Ramos (cell line): Measurements from ENCODE around the gene CENPB.

Experiments used
- in situ Hi-C: fragments of 300-500 bp; cut with MboI; formaldehyde crosslinking; loops from one replicate; pipeline ENCODE4 v1.14.3; 2022; ENCODE audit warnings: low sequenced_read_pairs; ENCODE audit not compliant: unreplicated experiment

The CENPB gene

DNA sequence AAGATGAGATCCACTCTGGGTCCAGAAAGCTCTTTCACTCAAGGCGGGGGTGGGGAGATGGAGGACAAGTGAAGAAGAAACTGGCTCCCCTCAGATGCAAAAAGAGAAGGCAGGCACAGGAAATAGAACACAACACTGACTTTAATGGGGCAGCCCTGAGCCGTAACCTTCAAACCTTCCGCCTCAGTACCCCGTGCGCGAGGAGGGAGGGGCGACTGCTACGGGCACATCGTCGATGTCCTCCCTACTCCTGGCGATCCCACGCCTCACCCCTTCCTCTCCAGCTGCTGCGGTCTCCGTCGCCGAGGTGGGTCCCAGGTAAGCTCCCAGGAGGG lies 9.2 kb downstream of the CENPB start:
- in situ Hi-C loops = no loop called here

DNA sequence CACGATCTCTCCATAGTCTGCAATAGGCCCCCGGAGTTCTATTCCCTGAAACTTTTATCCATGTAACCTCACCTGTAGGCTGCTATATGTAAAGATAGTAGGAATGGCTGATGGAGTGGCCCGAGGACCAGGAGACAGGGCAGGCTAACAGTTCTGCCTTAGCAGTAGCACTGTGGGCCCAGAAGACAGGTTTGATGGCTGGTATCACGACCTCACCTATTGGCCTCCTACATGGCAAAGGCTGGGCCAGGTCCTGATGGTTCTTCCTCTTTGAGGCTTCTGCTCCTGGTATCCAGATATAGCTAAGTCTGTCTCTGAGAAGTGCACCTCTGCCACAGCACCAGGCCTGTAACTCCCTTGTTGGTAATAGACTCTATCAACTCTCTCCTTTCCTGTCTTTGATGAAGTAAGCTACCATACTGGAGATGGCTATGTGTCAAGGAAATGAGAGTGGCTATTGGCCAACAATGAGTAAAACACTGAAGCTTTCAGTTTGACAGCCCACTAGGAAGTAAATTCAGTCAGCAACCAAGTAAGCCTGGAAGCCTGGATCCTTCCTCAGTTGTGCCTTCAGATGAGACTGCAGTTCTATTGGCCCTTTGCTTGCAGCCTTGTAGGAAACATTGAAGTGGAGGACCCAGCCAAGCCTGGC lies 11.0 kb downstream of the CENPB start:
- in situ Hi-C loops = no loop called here

DNA sequence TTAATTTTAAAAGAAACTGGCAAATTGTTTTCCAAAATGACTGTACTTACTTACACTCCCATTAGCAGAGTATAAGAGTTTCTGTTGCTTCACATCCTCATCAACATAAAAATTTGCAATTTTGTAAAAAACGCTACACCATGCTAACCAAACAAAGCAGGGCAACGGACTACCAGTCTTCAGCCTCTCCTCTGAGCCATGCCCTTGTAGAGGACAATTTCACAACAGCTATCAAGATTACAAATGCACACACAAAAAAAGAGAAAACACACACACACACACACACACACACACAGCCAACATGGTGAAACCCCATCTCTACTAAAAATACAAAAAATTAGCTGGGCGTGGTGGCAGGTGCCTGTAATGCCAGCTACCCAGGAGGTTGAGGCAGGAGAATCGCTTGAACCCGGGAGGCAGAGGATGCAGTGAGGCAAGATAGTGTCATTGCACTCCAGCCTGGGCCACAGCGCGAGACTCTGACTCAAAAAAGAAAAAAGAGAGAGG lies 14.9 kb downstream of the CENPB start:
- in situ Hi-C loops = no loop called here

DNA sequence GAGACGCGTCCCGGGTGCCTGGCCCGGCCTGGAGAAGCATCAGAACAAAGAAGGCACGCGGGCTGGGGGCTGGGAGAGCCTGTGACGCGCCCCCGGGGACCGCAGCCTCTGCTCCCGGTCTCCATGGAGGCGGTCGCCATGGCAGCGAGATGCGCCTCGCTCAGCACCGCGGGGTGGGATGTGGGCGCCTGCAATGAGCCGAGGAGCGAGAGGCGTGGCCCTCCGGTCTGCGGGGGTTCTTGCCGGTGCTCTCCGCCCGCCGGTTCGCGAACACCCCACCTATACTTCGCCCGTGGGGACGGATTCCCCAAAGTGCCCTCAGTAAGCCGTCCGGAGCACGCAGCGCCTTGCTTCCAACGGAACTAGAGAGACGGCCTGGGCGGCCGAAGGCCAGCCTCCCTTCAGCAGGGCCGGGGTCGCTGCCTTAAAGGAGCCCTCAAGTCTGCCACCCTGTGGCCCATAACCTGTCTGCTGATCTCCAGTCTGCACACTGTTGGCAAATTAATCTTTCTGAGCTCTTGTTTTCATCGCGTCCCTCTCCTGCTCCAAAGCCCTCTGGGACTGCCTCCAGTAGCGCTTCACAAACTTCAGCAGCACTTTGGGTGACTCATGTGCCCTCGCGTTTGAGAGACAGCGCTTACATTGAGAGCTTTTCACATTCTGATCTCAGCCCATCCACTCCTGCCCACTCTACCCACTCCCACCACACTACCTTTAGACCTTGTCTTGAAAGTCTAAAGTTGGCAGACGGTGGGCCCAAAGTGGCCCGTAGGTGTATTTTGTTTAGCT lies 18.0 kb downstream of the CENPB start:
- in situ Hi-C loops = no loop called here

DNA sequence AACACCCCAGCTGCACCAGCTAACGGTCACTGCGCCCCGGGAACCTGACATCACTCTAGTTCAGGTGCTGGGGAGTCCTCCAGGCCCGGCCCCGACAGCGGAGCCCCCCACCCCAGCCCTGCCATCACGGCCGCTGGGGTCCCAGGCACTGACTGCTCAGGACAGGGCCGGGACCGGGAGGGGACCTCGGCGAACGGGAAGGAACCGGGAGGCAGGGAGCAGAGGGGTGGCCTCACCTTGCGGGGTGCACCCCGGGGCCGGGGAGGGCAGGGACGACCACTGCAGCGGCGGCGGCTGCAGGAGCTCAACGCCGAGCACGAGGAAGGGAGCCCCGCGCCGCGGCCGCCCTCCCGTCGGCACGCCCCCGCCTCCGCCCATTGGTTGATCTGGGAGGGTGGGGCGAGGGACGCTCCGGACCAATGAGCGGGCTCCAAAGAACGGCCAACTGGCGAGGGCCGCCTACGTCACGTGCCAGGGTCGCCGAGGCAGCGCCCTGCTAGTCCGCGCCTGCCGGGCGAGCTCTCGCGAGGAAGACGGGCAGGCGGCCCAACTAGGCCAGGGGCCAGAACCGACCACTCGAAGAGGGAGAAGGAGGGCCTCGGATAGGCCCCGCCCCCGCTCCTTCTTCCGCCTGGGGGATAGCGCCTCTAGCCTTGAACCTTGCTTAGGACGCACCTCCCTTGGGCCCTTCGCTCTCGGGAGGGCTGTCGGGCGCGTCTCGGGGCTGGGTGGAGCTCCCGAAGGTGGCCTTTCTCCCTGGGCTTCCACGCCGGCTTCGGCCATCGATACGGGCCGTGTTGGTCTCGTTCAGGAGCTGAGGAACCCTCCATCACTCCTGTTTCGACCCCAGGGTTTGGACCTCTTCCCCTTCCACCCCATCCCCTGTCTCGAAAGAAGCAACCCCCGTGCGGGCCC lies 18.9 kb downstream of the CENPB start, which contains the start of gene ADISSP:
Gene ADISSP (minus strand): TSS at position 327 of the 915 bp plus-strand sequence. CDS start 7,653 bp downstream, outside the sequence.
- in situ Hi-C loops = no loop called here

DNA sequence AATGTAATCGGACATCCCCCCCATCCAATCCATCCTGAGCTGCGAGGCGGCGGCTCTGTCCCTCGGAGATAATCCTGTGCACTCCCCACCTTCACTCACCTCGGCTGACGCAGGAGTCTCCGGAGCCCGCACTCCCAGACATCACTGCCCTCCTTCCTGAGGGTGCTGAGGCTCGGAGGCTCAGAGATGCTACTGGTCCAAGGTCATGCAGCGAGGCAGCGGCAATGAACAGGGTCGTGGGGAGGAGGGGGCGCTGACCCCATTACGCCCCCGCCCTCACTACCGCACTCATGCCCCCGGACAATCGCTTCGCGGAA lies 19.5 kb downstream of the CENPB start:
- in situ Hi-C loops = no loop called here

DNA sequence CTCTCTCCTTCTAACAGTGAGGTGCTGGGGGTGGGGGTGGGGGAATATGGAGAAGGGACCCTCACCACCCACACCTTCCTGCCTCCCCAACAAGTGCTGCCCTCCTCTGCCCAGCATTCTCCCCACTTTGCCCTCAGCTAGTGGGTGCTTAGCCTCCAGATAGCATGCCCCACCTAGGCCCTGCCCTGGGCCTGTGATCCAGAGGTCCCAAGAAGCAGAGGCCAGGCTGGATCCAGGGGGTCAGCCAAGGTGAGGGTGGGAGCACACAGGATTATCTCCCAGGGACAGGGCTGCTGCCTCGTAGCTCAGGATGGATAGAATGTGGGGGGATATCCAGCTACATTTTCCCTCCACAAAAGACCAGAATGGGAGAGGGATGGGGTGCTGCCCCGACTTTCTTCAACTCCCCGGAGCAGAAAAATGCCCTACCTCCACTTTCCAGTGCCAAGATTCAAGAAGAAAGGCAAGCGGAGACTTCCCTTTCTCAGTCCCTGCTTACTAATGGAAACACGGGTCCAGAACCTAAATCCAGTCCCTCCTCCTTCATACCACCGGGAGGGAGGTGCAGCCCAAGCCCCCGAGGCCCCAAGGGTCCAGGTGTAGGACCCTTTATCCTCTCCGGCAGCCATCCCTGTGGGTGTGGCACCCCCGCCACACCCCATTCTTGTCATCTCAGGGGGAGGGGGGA lies 20.0 kb downstream of the CENPB start:
- in situ Hi-C loops = no loop called here

DNA sequence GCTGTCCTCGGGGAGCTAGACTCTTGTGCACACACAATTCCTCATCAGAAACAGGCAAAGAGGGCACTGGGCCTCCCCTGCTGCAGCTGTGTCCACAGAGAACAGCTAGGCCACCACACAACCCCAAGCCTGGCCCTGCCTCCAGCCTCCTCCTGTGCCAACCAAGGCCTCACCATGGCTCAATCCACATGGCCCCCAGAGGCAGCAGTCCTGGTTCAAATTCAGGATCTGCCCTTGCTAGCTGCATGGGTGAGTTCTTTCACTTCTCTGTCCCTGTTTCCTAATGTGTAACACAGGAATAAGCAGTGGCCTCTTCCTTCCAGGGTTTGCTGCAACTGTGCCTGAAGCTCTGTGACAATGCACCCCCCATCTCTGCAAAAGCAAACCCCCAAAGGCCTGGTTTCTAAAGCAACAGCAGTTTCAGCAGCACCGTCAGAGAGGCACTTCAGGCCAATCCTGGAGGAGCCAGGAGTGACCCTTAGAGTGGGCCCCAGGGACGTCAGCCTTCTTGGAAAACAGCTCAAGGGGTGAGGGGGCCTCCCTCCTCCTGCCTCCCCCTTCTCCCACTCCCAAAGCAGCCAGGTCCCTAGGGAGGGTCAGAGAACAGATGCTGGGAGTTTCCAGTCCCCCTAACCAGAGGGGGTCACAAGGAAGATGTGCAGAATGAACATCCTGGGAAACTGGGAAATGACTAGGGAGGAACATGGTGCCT lies 21.2 kb downstream of the CENPB start:
- in situ Hi-C loops = no loop called here

DNA sequence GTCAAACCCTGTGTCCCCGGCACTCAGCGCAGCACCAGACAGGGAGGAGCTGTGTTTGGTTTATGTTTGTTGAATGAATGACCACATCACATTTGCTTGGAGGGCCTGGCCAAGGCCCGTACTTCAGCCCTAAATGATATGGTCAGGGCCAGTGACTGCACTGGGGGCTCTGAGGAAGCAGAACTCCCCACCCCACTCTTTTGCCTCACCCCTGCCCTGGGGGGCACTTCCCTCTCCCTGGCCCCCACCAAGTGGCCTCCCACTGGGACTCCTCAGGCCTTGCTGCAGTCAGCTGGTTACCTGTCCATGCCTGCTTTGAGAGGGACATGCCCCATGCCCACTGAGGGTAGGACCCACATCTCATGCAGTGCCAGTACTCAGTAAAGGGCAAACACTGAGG lies 21.9 kb downstream of the CENPB start:
- in situ Hi-C loops = no loop called here

DNA sequence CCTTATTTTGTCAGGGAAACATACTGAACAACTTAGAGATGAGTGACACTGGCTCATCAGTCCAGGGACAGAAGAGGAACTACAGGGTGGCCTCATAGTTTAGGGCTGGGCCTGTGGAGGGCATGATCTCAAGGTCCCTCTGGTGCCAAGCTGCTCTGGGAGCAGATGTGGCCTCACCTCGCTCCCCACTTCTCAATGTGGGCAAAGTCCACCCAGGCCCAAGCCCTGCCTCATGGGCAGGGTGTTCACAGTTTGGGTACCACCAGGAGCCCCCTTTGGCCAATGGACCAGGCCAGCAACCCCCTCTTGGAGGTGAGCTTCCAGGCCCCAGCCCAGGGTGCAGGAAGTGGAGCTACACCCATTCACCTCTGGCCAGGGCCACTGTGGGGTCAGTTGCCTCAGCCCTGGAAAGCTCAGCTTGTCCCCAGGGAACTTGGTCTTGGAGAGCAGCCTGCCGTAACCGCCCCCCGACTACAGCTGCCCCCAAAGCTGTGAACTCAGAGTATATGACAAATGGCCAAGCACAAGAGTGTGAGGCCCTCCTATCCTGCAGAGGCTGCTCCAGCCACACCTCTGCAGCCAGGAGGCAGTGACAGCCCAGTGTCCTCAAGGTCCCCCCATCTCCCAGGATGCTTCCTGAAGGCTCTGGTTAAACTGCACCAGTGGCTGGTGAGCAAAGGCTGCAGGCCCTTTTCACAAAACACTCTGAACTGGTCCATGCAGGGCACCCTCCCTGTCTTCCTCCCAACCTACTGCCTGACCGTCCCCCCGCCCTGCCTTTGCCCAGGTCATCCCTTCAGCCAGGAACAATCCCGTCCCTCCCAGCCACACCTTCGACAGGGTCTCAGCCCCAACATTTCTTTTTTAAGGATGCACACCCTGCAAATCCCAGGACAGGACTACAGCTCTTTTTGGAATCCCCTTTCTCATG lies 22.6 kb downstream of the CENPB start:
- in situ Hi-C loops = no loop called here

DNA sequence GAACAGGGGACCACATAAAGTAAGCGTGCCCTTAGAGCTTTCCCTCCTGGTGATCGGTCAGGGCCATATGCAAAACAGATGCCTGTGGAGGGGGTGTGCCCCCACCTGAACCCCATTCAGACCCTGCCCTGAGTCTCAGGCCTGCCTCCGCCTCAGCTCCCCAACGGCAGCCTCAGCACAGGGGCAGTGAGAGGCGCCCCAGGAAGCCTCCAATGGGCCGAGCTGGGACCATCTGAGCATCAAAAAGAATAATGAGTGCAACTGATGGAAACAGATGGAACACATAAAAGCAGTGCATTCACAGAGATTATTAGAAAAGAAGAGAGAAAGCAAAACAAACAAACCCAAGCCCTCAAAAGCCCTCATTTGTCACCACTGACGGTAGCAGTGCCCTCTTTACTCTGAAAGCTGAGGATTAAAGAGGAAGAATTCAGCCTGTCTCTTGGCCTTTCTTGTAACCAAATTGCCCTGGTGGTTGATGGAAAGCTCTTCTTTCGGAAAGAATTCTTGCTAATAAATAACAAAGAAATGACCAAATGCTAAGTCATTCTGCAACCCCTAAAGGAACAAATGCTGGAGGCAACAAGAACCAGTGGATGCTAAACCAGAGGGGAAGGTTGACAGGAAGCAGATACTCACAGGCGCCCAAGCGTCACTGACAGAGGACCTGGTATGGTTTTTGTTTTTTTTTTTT lies 25.7 kb downstream of the CENPB start:
- in situ Hi-C loops = no loop called here

DNA sequence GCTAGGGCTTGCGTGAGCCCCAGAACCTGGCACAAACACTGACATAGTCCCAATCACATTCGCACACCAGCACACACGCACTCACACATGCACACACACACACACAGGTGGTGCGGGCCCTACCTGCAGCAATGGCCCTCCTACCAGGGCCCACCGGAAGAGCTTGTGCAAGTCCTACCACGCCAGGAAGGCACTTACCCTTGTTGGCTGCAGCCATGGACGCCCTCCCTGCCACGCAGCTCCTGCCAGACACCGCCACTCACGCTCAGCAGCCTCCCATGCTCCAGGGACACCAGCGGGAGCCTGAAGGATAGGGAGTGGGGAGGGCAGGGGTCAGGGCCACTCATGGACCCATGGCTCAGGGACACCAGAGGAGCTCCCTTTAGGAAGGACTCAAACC lies 26.7 kb downstream of the CENPB start:
- in situ Hi-C loops = no loop called here

DNA sequence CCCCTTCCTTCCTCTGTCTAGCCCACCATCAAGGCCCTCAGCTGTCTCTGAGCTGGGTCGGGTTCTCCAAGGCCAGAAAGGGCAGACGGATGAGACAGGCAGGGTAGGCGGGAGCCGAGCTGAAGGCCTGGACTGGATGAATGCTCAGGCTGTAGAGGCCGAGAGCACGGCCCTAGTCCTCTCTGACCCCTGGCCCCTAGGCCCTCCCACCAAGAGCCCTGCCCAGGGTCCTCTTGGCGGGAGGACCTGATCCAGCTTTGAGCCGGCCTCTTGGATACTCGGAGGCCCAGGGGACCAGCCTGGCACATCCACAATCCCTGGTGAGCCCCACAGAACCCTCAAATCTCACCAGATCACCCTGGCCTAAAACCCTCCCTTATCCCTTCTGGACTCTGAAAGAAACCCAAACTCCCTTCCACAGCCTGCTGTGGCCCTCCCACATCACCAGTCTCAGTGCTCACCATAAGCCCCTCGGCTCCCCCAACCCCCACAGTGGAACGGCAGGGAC lies 27.2 kb downstream of the CENPB start:
- in situ Hi-C loops = no loop called here

DNA sequence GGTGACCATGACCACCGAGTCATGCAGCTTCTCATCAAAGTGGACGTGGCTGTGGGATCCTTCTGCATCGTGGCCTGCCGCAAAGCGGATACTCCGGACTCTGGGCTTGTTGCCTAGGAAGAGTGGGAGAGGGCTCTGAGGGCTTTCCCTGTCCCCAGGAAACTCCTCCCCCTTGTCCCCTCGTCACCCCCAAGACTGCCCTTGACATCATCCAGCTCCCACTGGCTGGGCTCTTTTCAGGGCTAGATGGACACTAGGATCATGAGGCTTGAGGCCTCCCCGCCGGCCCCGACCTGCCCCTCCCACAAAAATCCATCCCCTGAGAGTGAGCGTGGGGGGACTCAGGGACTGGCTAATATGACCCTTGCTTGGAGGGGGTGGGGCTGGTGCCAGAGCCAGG lies 28.0 kb downstream of the CENPB start:
- in situ Hi-C loops = no loop called here

DNA sequence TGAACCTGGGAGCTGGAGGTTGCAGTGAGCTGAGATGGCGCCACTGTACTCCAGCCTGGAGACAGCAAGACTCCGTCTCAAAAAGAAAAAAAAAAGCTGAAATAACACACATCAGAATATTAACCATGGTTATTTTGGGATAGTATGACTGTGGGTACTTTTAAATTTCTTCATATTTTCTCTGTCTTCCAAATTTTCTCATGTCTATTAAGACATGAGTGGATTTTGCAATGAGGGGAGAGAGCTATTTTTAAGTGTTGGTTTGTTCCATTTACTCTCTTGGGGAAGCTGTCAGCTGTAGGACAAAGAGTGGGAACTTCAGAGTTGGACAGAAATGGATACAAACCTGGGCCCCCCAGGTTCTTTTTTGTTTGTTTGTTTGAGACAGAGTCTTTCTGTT lies 29.3 kb downstream of the CENPB start:
- in situ Hi-C loops = no loop called here

DNA sequence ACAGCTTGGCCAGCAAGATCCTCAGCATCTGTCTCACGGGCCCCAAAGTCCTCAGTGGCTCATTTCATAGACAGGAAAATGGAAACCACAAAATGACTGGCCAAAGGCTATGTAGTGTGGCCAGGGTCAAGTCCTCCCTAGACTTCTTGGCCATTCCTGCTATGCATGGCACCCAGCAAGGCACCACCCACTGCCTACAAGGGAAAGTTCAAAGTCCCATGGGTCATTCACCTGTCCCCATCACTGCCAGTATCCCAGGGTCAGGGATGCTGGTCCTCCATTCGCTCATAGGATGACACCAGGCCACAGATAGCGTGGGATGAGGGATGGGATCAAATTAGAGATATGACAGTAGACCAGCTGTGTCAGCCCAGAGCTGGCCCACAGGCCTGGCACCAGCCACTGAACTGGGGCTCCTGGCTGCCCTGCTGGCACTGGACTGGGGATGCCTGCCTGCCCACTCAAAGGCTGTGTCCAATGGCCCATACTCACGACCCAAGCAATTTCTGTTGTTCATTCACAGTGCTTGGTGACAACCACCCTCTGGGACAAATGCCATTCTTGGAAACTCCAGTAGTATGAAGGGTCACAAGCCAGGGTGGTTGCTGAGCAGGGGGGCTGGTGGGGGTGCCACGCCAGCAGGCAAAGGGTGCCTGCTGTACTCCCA lies 30.6 kb downstream of the CENPB start:
- in situ Hi-C loops = no loop called here

DNA sequence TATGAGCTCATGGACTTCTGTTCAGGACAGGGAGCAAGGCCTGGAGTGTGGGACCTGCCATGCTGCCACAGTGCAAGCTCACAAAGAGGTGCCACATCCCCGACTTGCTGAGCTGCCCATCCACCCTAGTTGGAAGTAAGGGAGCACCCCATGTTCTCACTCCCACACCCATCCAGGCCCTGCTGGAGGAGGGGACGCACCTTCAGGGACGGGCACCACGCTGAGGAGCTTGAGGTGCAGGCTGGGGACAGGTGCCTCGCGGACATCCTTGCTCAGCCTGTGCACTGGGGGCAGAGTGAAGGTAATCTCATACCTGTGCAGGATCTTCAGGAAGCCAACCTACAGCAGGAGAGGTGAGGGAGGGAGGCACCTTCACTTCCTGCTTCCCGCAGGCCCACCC lies 31.3 kb downstream of the CENPB start:
- in situ Hi-C loops = no loop called here

DNA sequence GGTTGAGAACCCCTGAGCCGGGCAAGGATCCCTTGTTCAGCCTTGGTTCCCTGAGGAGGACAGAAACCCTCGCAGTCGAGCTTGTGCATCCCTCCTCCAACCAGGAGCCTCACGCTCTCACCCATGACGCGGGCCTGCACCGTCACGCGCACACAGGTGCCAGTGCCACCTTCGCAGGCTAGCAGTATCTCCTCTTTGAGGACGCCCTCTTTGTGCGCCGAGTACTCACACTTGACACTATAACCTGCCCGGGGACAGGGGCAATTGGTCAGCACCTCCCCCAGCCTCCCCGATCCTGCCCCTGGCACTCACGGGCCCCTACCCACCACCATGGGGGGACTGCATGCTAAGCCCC lies 32.3 kb downstream of the CENPB start:
- in situ Hi-C loops = no loop called here
